A204.1 (cell line): ENCODE data around the gene PCF11.

Experiments used
- FAIRE-seq: peaks from 2 replicates; lab custom pipeline; 2012; peaks lifted over from hg19 to GRCh38; lab: Jason Lieb, UNC

Gene PCF11

DNA sequence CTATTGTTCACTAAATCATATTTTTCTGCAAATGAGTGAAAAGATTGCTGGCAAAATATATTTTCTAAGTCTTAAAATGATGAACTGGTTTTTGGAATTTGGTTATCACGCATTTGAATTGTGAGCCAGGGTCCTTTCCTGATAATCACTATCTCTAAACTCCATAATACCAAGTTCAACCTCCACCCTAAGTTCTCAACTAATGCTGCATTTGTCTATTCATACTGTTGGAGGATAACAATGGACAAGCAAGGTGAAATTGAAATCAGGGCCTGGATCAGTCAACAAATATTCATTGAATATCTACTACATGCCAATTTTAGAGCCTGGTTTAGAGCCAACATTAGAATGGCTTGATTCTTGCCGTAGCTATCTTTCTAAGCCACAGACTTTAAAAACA lies 4.7 kb upstream of the PCF11 start:
- FAIRE-seq: no peak

DNA sequence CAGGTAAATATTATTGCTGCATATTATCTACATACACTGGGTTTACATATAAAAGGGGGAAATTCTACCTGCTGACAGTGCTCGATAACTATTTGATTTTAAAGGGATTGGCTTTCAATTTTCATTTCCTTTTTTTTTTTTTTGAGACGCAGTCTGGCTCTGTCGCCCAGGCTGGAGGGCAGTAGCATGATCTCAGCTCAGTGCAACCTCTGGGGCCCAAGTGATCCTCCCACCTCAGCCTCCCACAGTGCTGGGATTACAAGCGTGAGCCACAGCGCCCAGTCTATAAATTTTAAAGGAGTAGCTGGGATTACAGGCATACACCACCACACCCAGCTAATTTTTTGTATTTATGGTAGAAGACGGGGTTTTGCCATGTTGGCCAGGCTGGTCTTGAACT lies 3.2 kb upstream of the PCF11 start:
- no peak for FAIRE-seq

DNA sequence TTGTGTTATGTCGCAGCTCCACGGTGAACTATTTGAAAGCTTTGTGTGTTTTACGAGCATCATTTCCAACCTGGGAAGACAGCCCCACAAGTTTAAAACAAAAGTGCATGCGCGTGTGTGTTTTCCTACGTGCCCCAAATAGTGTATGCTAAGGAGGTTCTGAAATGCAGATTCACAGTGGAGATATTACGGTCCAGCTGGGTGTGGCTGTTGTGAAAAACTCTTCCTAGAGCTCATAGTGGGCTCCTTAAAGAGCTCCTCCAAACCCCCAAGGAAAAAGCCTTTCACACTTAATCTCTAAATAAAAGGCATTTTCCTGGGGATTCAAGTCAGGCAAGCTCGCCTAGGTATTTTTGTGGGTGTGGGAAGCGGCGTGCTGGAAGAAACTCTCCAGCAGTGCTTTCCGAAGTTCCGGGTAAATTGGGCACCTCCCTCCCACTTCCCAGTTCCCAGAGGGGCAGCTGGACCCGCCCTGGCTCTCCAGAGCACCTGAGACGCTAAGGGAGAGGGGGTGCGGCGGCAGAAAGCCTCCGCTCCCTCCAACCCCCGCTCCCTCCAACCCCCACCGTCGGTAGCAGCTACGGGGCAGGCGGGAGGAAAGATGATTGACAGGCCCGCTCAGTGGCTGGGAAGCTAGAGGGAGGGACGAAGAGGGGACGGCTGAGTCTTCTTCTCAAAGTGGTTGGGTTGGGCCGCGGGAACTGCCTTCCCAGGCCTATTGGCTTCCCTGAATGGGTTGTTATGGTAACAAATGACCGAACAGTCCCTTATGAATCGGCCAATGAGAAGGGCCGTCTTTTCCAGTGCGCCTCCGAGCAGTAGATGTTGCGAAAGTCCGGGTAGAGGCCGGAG lies 561 bp upstream of the PCF11 start:
- FAIRE-seq: peak; percentile 99

GRCh38 chr11:83157594-83158356 lies 844 bp downstream of the PCF11 start:
- no peak for FAIRE-seq

GRCh38 chr11:83158357-83158786 lies 1.4 kb downstream of the PCF11 start:
- FAIRE-seq: no peak

DNA sequence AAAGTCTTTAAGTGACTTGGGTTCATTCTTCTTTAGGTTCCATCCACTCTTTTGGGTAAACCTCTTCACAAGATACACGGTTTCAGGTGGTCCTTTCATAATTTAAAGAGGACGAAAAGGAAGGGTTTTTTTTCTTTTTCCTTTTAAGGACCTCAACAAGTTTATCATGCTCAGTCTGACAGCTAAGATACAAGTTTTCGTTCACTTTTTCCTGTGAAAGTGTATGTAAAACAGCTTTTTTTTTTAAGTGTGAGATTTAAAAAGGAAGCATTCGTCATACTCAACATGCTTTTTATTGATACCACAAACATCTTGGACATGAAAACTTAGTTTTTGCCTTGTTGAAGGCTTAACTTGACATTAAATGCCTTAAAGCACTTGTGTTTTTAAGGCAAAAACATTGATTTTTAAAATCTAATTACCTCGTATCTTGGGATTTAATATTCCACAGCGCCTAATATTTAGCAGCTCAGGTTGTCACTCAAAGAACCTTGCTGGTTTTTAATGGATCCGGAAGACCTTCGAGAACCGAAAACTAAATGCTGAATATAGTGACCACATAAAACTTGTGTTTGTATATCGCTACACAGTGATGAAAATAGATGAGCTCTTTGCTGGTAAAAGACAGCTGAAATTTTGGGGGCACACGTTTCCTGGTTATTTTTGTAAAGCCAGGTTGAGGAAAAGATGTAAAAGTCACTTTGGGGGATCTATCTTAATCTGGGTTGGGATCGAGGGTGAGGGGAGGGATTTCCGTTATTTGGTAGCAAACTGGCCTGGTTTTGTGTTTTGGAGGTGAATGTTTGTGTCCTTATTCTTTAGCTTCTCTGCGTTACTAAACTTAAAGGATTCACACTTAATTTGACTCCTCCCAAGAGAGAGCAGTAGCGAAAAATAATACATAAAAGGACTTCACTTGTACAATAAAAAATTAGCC lies 2.3 kb downstream of the PCF11 start:
- no peak for FAIRE-seq

GRCh38 chr11:83159902-83160865 lies 3.3 kb downstream of the PCF11 start:
- FAIRE-seq: no peak

- no peak for FAIRE-seq
Measured at GRCh38 chr11:83161610-83162199, 4.8 kb downstream of the PCF11 start.

- FAIRE-seq: no peak
Measured at GRCh38 chr11:83162377-83162776, 5.4 kb downstream of the PCF11 start.

DNA sequence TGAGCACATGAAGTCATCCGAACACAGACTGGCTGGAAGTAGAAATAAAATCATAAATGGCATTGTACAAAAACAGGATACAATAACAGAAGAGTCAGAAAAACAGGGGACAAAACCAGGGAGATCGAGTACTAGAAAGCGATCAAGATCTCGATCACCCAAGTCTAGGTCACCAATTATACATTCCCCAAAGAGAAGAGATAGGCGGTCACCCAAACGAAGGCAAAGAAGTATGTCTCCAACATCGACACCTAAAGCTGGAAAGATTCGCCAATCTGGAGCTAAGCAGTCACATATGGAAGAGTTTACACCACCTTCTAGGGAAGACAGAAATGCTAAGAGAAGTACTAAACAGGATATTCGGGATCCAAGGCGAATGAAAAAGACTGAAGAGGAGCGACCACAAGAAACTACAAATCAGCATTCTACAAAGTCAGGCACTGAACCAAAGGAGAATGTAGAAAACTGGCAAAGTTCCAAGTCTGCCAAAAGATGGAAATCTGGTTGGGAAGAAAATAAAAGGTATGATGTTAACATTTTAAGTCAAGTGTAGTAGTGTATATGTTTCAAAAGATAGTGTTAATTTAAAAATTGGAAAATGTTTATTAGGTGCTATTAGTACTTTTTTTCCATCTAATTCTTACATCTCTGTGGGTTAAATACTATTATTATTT lies 9.4 kb downstream of the PCF11 start:
- FAIRE-seq: peak; percentile 55

- no peak for FAIRE-seq
Measured at GRCh38 chr11:83168756-83169155, 11.8 kb downstream of the PCF11 start.

DNA sequence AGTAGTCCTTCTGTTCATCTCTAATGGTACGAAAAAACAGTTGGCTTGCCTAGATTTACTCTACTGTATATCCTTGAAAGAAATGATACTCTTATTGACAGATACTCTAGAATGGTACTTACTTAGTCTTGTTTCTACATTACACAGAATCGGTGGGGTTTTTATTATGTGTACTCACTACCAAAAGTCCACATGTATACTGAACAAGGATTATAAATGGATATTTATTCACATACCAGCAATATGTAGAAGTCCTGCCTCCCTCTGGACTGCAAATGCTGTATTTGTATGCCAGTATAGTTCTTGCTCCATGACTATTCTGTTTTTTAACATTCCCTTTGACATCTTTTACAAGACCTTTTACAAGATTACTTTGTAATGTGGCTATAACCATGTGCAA lies 13.9 kb downstream of the PCF11 start:
- no peak for FAIRE-seq

DNA sequence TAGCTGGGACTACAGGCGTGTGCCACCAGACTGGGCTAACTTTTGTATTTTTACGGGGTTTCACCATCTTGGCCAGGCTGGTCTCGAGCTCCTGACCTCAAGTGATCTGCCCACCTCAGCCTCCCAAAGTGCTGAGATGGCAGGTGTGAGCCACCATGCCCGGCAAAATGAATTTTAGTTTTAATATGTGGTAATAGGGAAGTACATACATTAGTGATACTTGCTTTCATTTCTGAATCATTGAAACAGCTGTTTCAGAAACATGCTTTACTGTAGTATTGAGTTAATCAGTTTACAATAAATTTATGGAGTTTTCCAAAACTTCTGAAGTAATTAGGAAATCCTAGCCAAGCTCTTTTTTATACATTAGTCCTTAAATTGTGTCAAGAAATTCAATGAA lies 15.6 kb downstream of the PCF11 start:
- no peak for FAIRE-seq

GRCh38 chr11:83174008-83174407 lies 17.1 kb downstream of the PCF11 start:
- no peak for FAIRE-seq

GRCh38 chr11:83175815-83176214 lies 18.9 kb downstream of the PCF11 start:
- no peak for FAIRE-seq

- FAIRE-seq: no peak
Measured at GRCh38 chr11:83181815-83182214, 24.9 kb downstream of the PCF11 start.

- FAIRE-seq: no peak
Measured at GRCh38 chr11:83185767-83186166, 28.8 kb downstream of the PCF11 start.

DNA sequence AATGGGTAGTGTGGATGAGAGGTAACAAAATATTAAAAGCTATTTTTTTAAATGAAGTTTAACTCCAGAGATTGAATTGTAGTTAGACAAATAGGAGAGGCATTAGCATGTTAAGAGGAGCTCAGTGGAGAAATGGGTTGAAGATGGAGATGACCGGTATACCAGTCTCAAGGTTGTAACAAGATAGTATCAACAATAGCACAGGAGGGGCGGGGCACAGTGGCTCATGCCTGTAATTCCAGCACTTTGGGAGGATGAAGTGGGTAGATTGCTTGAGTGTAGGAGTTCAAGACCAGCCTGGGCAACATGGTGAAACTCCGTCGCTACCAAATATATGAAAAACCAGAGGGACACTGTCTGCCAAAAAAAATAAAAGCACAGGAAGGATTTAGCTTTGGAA lies 30.5 kb downstream of the PCF11 start:
- no peak for FAIRE-seq

GRCh38 chr11:83191491-83191890 lies 34.6 kb downstream of the PCF11 start:
- no peak for FAIRE-seq

DNA sequence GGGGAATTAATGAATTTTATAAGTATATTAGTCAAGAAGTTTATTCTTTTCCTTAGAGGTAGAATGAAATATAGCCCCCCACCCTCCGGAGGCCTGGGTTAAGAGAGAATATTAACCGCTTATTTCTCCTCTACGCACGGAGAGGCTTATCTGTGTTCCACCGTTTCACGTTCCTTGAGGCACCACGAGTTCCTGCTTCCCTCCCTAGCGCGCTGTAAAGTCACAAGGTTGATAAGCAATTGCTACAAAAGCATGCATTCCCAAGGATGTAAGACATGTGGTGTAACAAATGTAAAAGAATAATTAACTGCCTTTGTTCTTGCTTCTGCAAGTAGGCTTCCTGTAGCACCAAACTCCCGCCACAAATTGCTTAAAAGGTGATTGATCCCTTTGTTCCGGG lies 35.1 kb downstream of the PCF11 start:
- no peak for FAIRE-seq
